Vagina (tissue), 2 donors: Measurements from ENCODE around the gene ZNF598.

ENCODE experiments used
- POLR2AphosphoS5 ChIP-seq, 2 donors: sonication (generic); formaldehyde crosslinking; IDR thresholded peaks; one replicate each; pipeline ENCODE4 v1.9.0; 2017; ENCODE audit warnings: antibody characterized with exemption in 2 of 2, mild to moderate bottlenecking in 2 of 2, low read depth in 1 of 2; ENCODE audit not compliant: insufficient read depth in 1 of 2
- TF ChIP-seq, protein P1 (sequence below), 3 experiments: fragments of 450-650 bp in 2 of 3; fragments of 200-600 bp in 1 of 3; sonication (generic) in 1 of 3; IDR thresholded peaks; one replicate each; pipeline ENCODE4 v1.5.1; 2017 to 2019; ENCODE audit warnings: antibody characterized with exemption in 3 of 3, mild to moderate bottlenecking in 2 of 3, moderate library complexity in 2 of 3

DNA sequence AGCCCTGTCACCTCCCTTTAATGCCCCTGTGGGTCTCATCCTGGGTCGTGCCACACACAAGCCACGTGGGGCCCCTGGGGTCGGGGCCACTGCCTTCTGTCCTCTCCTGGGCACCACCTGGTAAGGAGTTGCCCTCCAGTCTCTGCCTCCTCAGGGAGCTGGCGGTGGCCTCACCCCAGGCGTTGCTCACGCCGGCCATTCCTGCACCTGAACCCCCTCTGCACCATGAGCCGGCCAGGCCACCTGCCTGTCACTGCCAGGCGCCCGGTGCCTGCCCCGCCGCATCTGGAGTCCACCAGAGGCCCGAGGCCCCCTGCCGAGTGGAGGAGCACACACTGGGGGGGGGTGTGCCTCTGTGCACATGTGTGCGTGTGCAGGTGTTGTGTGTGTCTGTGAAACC is 27.5 kb upstream of the ZNF598 start:
- TF ChIP-seq, protein P1, sequence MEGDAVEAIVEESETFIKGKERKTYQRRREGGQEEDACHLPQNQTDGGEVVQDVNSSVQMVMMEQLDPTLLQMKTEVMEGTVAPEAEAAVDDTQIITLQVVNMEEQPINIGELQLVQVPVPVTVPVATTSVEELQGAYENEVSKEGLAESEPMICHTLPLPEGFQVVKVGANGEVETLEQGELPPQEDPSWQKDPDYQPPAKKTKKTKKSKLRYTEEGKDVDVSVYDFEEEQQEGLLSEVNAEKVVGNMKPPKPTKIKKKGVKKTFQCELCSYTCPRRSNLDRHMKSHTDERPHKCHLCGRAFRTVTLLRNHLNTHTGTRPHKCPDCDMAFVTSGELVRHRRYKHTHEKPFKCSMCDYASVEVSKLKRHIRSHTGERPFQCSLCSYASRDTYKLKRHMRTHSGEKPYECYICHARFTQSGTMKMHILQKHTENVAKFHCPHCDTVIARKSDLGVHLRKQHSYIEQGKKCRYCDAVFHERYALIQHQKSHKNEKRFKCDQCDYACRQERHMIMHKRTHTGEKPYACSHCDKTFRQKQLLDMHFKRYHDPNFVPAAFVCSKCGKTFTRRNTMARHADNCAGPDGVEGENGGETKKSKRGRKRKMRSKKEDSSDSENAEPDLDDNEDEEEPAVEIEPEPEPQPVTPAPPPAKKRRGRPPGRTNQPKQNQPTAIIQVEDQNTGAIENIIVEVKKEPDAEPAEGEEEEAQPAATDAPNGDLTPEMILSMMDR (IDR thresholded peaks at IDR 0.05), result no peak
- TF ChIP-seq POLR2AphosphoS5 (IDR thresholded peaks at IDR 0.05; ENCODE audit: insufficient read depth in 1 of 2, low read depth in 1 of 2), result no peak
